GM21447 (cell line): Measurements from ENCODE around the gene OXNAD1.
A peak's percentile ranks its signal among the peaks of the same experiment; 100 is the strongest.

Experiments used
- ATAC-seq: cut with Tn5 transposase; IDR thresholded peaks from one replicate; pipeline ENCODE4 v1.9.1; 2021; ENCODE audit not compliant: unreplicated experiment

Gene OXNAD1

GRCh38 chr3:16247282-16248061 is 17.5 kb upstream of the OXNAD1 start:
- peak; percentile 76 for ATAC-seq

- ATAC-seq = no peak
These were observed 16.5 kb upstream of the OXNAD1 start for GRCh38 chr3:16248556-16248955.

GRCh38 chr3:16249336-16249735 is 15.7 kb upstream of the OXNAD1 start:
- ATAC-seq = no peak

DNA sequence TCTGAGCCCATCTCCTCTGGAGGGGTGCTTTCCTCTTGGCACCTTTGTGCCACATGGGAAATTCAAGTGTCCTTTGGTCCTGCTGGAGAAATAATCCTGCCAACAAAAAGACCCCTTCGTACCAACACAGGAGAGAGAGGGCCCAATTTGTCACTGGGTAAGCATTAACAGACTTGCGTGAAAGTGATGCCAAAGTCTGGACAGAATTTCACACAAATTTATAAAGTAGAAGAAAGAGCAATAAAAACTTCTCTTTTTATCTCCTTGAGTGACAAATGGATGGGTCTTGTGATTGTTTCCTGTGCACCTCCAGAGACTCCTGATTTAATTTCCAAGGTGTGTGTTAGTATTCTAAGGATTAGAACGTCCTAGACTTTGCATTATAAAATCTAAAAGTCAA is 15.1 kb upstream of the OXNAD1 start:
- ATAC-seq = no peak

- ATAC-seq = no peak
These were observed 13.5 kb upstream of the OXNAD1 start for GRCh38 chr3:16251316-16252085.

DNA sequence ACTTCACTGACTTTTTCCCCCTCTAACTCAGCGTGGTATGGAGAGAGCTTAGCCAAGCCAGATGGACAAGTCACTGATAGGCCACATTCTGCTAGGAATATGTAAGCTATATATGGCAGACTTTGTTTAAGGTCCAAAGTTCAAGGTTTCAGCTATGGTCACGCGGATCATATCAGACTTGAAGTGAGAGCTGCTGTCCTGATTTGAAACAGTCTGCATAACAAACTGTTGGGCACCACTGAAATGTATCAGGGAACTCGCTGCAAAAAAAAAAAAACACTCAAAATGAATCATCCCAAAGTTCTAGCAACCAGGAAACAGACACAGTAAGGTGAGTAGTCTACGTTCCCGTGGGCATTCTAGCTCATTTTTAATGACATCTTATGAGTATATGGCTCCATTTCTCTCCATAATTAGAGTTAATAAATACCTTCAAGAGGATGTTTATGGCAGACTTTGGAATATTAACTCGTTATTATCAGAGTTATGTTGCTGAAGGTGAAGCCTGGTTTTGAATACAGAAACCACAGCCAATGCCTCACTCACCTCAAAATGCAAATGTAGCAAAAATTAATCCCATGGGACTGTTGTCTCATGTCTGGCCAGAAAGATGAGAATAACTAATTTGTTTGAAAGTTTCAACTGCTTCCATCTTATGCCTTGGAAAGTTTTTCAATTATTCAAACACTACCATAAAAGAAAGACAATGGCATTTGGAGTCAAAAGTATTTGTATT is 12.6 kb upstream of the OXNAD1 start:
- no peak for ATAC-seq

DNA sequence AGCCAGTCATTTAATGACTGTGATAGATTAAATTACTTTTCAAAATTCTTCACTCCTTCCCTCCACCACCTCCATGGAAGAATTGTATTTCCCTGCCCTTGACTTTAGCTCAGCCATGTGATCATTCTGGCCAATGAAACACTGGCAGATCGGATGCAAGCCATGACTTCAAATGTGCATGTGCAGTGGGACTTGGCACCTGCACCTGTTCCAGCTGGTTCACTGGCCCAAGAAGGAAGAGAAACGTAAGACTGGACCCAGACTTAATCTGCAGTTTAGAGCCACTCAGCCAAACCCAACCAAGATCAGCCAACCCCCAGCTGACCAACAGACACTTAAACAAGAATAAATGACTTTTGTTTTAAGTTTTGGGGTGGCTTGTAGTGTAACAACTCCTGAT is 12.0 kb upstream of the OXNAD1 start:
- no peak for ATAC-seq

GRCh38 chr3:16253601-16254000 is 11.4 kb upstream of the OXNAD1 start:
- no peak for ATAC-seq

DNA sequence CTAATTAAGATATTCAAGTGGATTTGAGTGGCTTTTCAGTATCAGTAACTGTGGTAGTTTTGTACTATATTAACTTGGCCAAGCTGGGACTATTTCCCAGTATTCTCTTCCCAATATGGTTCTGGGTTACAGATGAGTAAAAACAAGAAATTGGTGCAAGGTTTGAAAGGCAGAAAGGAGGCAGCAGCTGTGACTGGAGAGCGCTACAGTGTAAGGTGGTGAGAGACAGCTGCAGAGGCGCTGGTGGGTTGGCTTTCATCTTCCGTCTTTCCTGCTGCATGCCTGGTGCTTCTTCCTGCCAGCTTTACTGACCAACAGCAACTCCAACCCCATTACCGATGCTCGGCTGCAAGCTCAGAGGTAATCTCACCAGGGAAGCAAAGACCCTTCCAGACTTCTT is 10.1 kb upstream of the OXNAD1 start:
- no peak for ATAC-seq

- no peak for ATAC-seq
These were observed 9.7 kb upstream of the OXNAD1 start for GRCh38 chr3:16255326-16255725.

DNA sequence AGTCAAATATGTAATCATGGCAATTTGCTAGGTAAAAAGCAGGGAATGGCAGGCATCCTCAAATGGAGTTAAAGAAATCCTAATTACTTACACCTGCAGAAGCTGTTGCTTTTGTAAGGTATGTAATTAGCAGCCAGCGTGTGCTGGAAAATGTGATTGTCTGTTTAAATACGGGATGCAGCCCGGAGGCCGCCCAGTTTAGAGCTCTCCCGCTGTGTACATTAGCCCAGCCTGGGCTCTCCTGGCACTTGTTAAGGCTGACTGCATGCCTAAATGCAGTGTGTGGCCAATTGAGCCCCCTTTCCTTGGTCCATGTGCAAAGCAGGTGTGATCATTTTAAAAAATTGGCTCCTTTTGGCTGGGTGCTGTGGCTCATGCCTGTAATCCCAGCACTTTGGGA is 9.3 kb upstream of the OXNAD1 start:
- ATAC-seq = no peak

- ATAC-seq = no peak
These were observed 7.7 kb upstream of the OXNAD1 start for GRCh38 chr3:16257309-16257708.

DNA sequence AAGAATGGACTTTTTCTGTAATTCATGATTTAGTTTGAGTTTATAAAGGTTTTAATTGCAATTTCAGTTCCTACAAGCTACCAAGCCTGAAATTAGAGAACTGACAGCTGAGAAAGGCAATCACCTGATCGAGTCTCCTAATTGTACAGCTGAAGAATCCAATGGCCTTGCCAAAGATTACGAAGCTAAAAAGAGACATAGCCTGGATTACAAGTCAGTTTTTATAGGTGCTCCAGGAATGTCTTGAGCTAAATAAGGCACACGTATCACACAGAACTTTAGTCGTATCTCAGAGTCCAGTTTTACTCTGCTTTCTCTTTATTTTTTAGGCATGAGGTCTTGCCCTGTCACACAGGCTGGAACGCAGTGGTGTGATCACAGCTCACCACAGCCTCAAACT is 6.8 kb upstream of the OXNAD1 start:
- ATAC-seq = no peak

GRCh38 chr3:16258866-16259265 is 6.1 kb upstream of the OXNAD1 start:
- no peak for ATAC-seq

DNA sequence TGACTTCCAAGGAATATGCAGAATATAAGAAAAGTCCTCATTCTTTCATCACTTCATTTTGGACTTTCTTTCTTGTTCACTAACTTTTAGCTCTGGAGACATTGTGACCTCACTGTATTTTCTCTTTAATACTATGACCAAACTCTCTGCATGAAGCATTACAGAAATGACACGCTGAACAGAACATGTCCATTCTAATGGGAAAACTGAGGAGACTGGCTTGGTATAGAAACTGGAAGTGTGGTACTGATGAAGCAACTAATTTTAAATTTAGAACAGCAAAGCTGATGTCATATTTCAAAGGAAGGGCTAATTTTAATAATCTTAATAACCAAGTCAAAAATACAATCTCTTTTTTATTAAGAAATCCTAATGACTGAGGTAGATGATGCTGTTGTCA is 5.0 kb upstream of the OXNAD1 start:
- ATAC-seq = no peak

DNA sequence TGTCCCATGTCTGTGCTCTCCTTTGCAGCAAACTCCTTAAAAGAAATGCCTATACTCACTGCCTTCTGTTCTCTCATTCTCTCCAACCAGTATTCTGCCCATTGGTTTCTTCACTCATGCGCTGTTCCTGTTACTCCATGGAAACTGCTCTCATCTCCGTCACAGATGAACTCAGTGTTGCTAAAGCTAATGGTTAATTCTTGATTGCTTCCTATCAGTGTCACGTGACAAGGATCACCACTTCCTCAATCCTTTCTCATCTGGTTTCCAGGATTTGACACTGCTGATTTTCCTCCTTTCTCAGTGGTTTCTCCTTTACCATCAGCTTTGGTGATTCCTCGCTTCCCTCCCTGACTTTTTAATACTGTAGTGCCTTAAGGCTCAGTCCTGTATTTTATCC is 2.8 kb upstream of the OXNAD1 start:
- no peak for ATAC-seq

DNA sequence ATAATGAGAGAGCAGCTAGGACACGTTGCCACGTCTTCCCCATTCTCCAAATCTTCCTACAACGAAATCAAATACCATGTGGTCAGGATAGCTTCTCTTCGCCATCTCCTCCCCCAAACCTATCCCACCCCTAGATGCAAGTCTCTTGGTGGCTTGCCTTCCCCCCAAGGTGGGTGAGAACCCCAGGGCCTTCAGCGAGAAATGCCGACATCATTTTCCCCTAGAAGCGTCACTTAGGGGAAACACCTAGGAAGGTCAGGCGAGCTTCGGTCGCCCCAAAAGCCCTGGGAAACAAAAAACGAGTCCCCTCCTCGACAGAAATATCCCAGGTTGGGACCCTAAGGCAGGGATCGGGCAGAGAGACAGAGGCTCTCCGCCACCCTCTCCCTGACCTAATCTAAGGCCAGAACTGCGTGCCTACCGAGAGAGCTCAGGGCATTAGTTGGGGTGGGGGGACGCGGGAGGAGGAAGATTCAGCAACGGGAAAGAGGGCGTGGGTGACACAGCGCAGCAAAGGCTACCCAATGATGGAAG is 771 bp upstream of the OXNAD1 start:
- no peak for ATAC-seq

DNA sequence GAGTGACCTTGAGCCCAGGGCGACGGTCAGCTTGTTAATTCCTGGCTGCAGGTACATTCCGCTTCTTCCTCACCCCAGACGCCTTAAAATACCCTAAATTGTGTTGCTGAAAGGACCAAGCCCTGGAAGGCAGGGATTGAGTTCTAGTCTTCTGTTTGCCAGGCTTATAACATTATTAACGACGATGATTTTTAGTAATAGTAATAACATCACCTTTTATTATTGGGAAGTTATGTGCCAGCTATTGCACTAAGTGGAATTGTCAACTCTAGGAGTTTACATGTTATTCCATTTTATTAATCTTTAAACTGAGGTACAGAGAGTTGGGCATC is 409 bp downstream of the OXNAD1 start:
- no peak for ATAC-seq

DNA sequence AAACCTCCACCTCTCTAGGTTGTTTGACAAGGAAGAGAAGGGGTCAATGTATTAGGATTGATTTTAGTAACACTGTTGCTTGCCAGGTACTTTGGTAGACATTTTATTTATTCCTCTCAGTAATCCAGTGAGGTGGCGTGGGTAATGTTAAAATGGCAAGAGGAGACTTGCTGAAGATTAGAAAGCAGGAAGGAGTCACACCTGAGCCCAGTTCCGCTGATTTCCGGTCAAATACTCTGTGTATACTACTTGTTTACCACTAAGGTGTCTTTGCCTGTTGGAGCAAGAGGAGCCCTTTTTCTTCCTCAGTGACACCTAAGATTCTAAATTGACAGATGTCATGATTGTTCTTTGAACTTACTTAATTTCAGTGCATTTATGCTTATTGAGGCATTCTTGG is 1.7 kb downstream of the OXNAD1 start:
- ATAC-seq = no peak

DNA sequence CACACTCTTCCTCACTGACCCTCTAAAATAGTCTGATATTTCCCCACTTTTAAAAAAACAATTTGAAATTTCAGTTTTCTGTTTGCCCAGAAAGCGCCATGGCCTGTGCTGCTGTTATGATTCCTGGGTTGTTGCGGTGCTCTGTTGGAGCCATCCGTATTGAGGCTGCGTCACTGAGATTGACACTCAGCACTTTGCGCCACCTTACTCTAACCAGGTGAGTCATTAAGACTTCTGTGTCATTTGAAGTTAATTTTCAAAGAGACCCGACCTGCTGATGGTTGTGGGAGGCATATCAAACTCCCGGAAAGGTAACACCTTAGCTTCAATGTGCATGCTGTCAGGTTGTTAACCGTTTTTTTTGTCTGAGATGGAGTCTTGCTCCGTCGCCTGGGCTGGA is 5.8 kb downstream of the OXNAD1 start:
- no peak for ATAC-seq

- ATAC-seq = no peak
These were observed 7.6 kb downstream of the OXNAD1 start for GRCh38 chr3:16272588-16272987.

DNA sequence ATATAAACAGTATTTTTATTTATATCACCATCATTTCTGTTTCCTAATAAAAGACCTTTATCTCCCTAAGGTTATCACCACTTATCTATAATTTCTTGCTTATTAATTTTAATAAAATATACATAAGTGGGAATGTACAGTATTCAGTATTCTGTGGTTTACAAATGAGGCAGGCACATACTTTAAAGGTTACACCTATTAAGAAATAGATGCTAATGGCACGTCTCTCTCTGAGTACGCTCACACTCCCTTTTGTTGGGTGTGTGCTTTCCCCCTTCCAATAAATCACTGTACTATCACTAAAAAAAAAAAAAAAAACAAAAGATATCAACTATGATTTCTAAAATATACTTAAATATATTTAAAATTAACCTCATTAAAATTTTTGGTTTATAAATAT is 8.9 kb downstream of the OXNAD1 start:
- no peak for ATAC-seq
